ENCODE measurements around the gene FLT1. TPM values are rescaled to one million over a fixed set of nuclear protein-coding genes. Genes with fewer than 3 reads are reported as not detected.

Gene FLT1
- polyA plus RNA-seq, 1 donor (not counting 4 experiments of a cell fraction or from before 2014, with no cell fraction given), result 0.01 TPM

DNA sequence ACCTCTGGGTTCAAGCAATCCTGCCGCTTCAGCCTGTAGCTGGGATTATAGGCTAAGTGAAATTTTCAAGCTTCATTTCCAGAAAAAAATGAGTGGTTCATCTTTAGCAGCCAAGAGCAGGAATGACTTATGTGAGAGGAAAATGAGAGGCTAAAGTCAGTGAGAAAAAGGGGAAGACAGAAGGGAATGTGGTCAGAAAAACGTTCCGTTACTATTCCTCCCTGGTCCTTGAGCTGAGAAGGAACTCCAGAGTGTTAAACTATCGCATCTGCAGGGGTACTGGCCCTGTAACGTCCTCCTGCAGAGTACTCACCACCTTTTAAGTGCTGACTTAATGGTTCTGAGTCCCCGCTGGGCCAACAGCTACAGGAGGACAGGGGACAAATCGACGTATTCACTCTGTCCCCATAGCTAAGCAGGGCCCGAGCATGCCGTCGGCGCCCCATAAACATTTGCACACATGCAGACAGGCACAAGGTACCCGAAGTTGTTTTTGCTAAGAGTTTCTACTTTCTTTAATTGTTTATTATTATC, 88.1 kb downstream of the FLT1 start:
- no peaks in the 10 kb centered on the region for H3K9me1 ChIP-seq (ENCODE audit: control insufficient read depth, extremely low read depth, insufficient read depth, low read length)
- no peak overlapping the region for H3K27ac ChIP-seq (ENCODE audit: control insufficient read depth, insufficient read depth, low read length)
- H3K79me2 ChIP-seq (ENCODE audit: control insufficient read depth, insufficient read depth, low read length), result no peaks in the 10 kb centered on the region
- H4K20me1 ChIP-seq (ENCODE audit: control insufficient read depth, extremely low read depth, insufficient read depth, low read length), result no peaks in the 10 kb centered on the region
- no peak overlapping the region for H3K4me2 ChIP-seq (ENCODE audit: control insufficient read depth, extremely low read depth, insufficient read depth, low read depth, low read length)
- H3K4me1 ChIP-seq (ENCODE audit: control insufficient read depth, extremely low read depth, insufficient read depth, low read length), result no peaks in the 10 kb centered on the region
- no peaks in the 10 kb centered on the region for H3K27me3 ChIP-seq (ENCODE audit: control insufficient read depth, extremely low read depth, insufficient read depth, low read length)
- TF ChIP-seq, protein P1, sequence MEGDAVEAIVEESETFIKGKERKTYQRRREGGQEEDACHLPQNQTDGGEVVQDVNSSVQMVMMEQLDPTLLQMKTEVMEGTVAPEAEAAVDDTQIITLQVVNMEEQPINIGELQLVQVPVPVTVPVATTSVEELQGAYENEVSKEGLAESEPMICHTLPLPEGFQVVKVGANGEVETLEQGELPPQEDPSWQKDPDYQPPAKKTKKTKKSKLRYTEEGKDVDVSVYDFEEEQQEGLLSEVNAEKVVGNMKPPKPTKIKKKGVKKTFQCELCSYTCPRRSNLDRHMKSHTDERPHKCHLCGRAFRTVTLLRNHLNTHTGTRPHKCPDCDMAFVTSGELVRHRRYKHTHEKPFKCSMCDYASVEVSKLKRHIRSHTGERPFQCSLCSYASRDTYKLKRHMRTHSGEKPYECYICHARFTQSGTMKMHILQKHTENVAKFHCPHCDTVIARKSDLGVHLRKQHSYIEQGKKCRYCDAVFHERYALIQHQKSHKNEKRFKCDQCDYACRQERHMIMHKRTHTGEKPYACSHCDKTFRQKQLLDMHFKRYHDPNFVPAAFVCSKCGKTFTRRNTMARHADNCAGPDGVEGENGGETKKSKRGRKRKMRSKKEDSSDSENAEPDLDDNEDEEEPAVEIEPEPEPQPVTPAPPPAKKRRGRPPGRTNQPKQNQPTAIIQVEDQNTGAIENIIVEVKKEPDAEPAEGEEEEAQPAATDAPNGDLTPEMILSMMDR (optimal IDR thresholded peaks at IDR 0.05 in 1 of 3, IDR thresholded peaks at IDR 0.05 in 1 of 3, conservative IDR thresholded peaks at IDR 0.05 in 1 of 3; ENCODE audit: extremely low read depth in 1 of 3, insufficient read depth in 2 of 3, low read length in 3 of 3), result no peak
- TF ChIP-seq EZH2 (IDR thresholded peaks at IDR 0.05; ENCODE audit: low read length), result no peak
- no peak for DNase-seq (ENCODE audit: low read depth, low spot score)
- no peaks in the 10 kb centered on the region for H3K36me3 ChIP-seq (ENCODE audit: control insufficient read depth in 2 of 2, extremely low read depth in 1 of 2, insufficient read depth in 2 of 2, low read length in 2 of 2)
- no peak overlapping the region for H2AFZ ChIP-seq (ENCODE audit: control insufficient read depth, low read length)
- no peak overlapping the region for H3K4me3 ChIP-seq (ENCODE audit: control insufficient read depth in 2 of 3, extremely low read depth in 1 of 3, insufficient read depth in 2 of 3, low read depth in 1 of 3, low read length in 3 of 3)
- H3K9ac ChIP-seq (ENCODE audit: control insufficient read depth, extremely low read depth, insufficient read depth, low read length), result no peak overlapping the region
- no peaks in the 10 kb centered on the region for H3K9me3 ChIP-seq (ENCODE audit: control insufficient read depth, low read depth, low read length)
- dilution Hi-C loops (cut with MboI; ENCODE audit: extremely low pct_ligation_motif_present, low sequenced_read_pairs), result no loop called here
- FAIRE-seq, result no peak

DNA sequence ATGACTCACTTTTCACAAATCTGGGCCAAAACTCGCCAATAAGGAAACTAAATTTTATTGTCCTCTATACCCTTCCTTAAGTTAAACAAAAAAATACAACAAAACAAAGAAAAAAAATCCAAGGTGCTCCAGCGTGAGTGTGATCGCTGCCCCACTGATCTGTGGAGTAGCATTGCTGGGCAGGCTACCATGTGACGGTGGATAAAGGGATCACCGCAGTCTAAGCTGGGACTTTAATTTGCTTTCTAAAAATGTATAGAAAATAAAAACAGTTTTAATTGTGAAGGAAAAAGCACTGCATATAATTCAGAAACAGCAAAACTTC, 92.9 kb downstream of the FLT1 start:
- FAIRE-seq (no peak), DNase-seq (ENCODE audit: low read depth, low spot score) (no peak)
- Histone ChIP-seq H2AFZ (ENCODE audit: control insufficient read depth, low read length) (no peak overlapping the region), H3K9me3 (ENCODE audit: control insufficient read depth, low read depth, low read length) (no peaks in the 10 kb centered on the region), H4K20me1 (ENCODE audit: control insufficient read depth, extremely low read depth, insufficient read depth, low read length) (no peaks in the 10 kb centered on the region), H3K79me2 (ENCODE audit: control insufficient read depth, insufficient read depth, low read length) (no peaks in the 10 kb centered on the region), H3K9ac (ENCODE audit: control insufficient read depth, extremely low read depth, insufficient read depth, low read length) (no peak overlapping the region), H3K27ac (ENCODE audit: control insufficient read depth, insufficient read depth, low read length) (no peak overlapping the region), H3K4me1 (ENCODE audit: control insufficient read depth, extremely low read depth, insufficient read depth, low read length) (no peaks in the 10 kb centered on the region), H3K4me2 (ENCODE audit: control insufficient read depth, extremely low read depth, insufficient read depth, low read depth, low read length) (no peak overlapping the region), H3K27me3 (ENCODE audit: control insufficient read depth, extremely low read depth, insufficient read depth, low read length) (no peaks in the 10 kb centered on the region), H3K36me3 (ENCODE audit: control insufficient read depth in 2 of 2, extremely low read depth in 1 of 2, insufficient read depth in 2 of 2, low read length in 2 of 2) (no peaks in the 10 kb centered on the region), H3K9me1 (ENCODE audit: control insufficient read depth, extremely low read depth, insufficient read depth, low read length) (no peaks in the 10 kb centered on the region), H3K4me3 (ENCODE audit: control insufficient read depth in 2 of 3, extremely low read depth in 1 of 3, insufficient read depth in 2 of 3, low read depth in 1 of 3, low read length in 3 of 3) (no peak overlapping the region)
- dilution Hi-C loops (cut with MboI; ENCODE audit: extremely low pct_ligation_motif_present, low sequenced_read_pairs), result no loop called here
- TF ChIP-seq, protein P1 (optimal IDR thresholded peaks at IDR 0.05 in 1 of 3, IDR thresholded peaks at IDR 0.05 in 1 of 3, conservative IDR thresholded peaks at IDR 0.05 in 1 of 3; ENCODE audit: extremely low read depth in 1 of 3, insufficient read depth in 2 of 3, low read length in 3 of 3), result no peak
- no peak for TF ChIP-seq EZH2 (IDR thresholded peaks at IDR 0.05; ENCODE audit: low read length)
